Esophagus squamous epithelium (tissue), 5 donors: ENCODE results near the gene RERE. TPM values are rescaled to one million over a fixed set of nuclear protein-coding genes. Genes with fewer than 3 reads are reported as not detected.

Experiments used
- DNase-seq: peaks from one replicate; lab custom pipeline; 2025; lab: John Stamatoyannopoulos, UW
- H3K27ac ChIP-seq, 4 donors: fragments of 200-600 bp; sonication (generic); one replicate each; pipeline ENCODE4 v1.5.1; 2016 to 2019; ENCODE audit warnings: mild to moderate bottlenecking in 1 of 4
- H3K27me3 ChIP-seq, 4 donors: fragments of 200-600 bp; sonication (generic); 1 replicate in 3 of 4; 2 replicates in 1 of 4; pipeline versions ENCODE4 v1.5.1 to v1.6.0; 2017 to 2021; ENCODE audit warnings: antibody characterized with exemption in 1 of 4
- H3K36me3 ChIP-seq, 3 donors: fragments of 200-600 bp; sonication (generic); one replicate each; pipeline ENCODE4 v1.5.1; 2016 to 2019
- H3K4me1 ChIP-seq, 3 donors: fragments of 200-600 bp; sonication (generic); one replicate each; pipeline ENCODE4 v1.5.1; 2017 to 2019
- H3K4me3 ChIP-seq, 4 donors: fragments of 200-600 bp; sonication (generic); 1 replicate in 3 of 4; 2 replicates in 1 of 4; pipeline ENCODE4 v1.5.1; 2016 to 2019; ENCODE audit warnings: mild to moderate bottlenecking in 2 of 4, moderate library complexity in 1 of 4
- H3K9me3 ChIP-seq, 3 donors: fragments of 200-600 bp; sonication (generic); one replicate each; pipeline ENCODE4 v1.5.1; 2016 to 2019
- CTCF ChIP-seq, 6 experiments: fragments of 450-650 bp in 4 of 6; fragments of 200-600 bp in 2 of 6; sonication (generic) in 2 of 6; IDR thresholded peaks; one replicate each; pipeline ENCODE4 v1.5.1; 2016 to 2019; ENCODE audit warnings: antibody characterized with exemption in 6 of 6, mild to moderate bottlenecking in 4 of 6, moderate library complexity in 4 of 6
- POLR2A ChIP-seq, 4 donors: fragments of 450-650 bp; IDR thresholded peaks; one replicate each; pipeline ENCODE4 v1.6.1; 2017; ENCODE audit warnings: antibody characterized with exemption in 4 of 4, mild to moderate bottlenecking in 4 of 4, moderate library complexity in 3 of 4
- WGBS, 2 donors: methylation state at CpG; one replicate each; pipeline ENCODE4 v1.1.5; 2018; 5-methylcytosine and 5-hydroxymethylcytosine counted together
- intact Hi-C: fragments of 100-400 bp; cut with DNase I; formaldehyde crosslinking; loops from one replicate; pipeline ENCODE4 v1.15.0; 2022
- total RNA-seq, 4 donors: library from RNA; depleted of rRNA; stranded (reverse); fragments of >200 nt; gene quantifications; one replicate each; pipeline ENCODE4 v1.1.0, GENCODE V29; 2016
- donor health status: DM: yes; HTN: yes; CAD: no.

RERE gene
- total RNA-seq, 4 donors from 2014 or later = 27.5 to 56.6 (median 32.1) TPM

GRCh38 chr1:8721679-8722324 is 95.6 kb downstream of the RERE start:
- H3K27ac ChIP-seq = no peak overlapping the region
- H3K36me3 ChIP-seq = no peaks in the 10 kb centered on the region
- H3K4me1 ChIP-seq = peaks cover 0 to 20% (median 5%) of the 10 kb centered on the region in 3 donors
- no peak for DNase-seq
- no peaks in the 10 kb centered on the region for H3K9me3 ChIP-seq
- intact Hi-C loops = loop anchor here (10.0 kb wide), 1 partner anchor 123 kb away; no protein-coding TSS in a partner anchor
- 87 to 89% methylated on average over 4 of the region's 4 CpGs for WGBS, 2 donors
- no peaks in the 10 kb centered on the region for H3K27me3 ChIP-seq
- TF ChIP-seq CTCF (IDR thresholded peaks at IDR 0.05) (no peak), POLR2A (IDR thresholded peaks at IDR 0.05) (no peak)
- H3K4me3 ChIP-seq = no peak overlapping the region

GRCh38 chr1:8720347-8720746 is 97.1 kb downstream of the RERE start:
- Histone ChIP-seq H3K4me1 (peaks cover 0 to 10% (median 0%) of the 10 kb centered on the region in 3 donors), H3K9me3 (no peaks in the 10 kb centered on the region), H3K27me3 (no peaks in the 10 kb centered on the region), H3K36me3 (no peaks in the 10 kb centered on the region), H3K27ac (no peak overlapping the region), H3K4me3 (no peak overlapping the region)
- 91 to 96% methylated on average over 8 of the region's 8 CpGs for WGBS, 2 donors
- TF ChIP-seq POLR2A (IDR thresholded peaks at IDR 0.05) (no peak), CTCF (IDR thresholded peaks at IDR 0.05) (no peak)
- DNase-seq = no peak
- intact Hi-C loops = loop anchor here (10.0 kb wide), 1 partner anchor 124 kb away; no protein-coding TSS in a partner anchor

GRCh38 chr1:8718850-8719361 is 98.5 kb downstream of the RERE start:
- no peaks in the 10 kb centered on the region for H3K36me3 ChIP-seq
- peaks cover 0 to 10% (median 0%) of the 10 kb centered on the region in 3 donors for H3K4me1 ChIP-seq
- DNase-seq = no peak
- no peak overlapping the region for H3K4me3 ChIP-seq
- H3K27ac ChIP-seq = no peak overlapping the region
- no peaks in the 10 kb centered on the region for H3K9me3 ChIP-seq
- TF ChIP-seq CTCF (IDR thresholded peaks at IDR 0.05) (peak in 3 of 6 experiments; percentile 5 to 32 (median 8)), POLR2A (IDR thresholded peaks at IDR 0.05) (no peak)
- intact Hi-C loops = no loop called here
- WGBS, 2 donors = 51 to 72% methylated on average over 3 of the region's 3 CpGs
- H3K27me3 ChIP-seq = no peaks in the 10 kb centered on the region

- intact Hi-C loops = no loop called here
- WGBS, 2 donors = 61 to 72% methylated on average over 3 of the region's 3 CpGs
- H3K4me1 ChIP-seq = peaks cover 13 to 25% (median 13%) of the 10 kb centered on the region in 3 donors
Observed at GRCh38 chr1:8717148-8717547, 100.3 kb downstream of the RERE start.

More at GRCh38 chr1:8717148-8717547, 100.3 kb downstream of the RERE start:
- no peaks in the 10 kb centered on the region for H3K36me3 ChIP-seq
- H3K27me3 ChIP-seq = no peaks in the 10 kb centered on the region
- DNase-seq = no peak
- no peaks in the 10 kb centered on the region for H3K9me3 ChIP-seq
- no peak for TF ChIP-seq CTCF (IDR thresholded peaks at IDR 0.05)
- no peak for TF ChIP-seq POLR2A (IDR thresholded peaks at IDR 0.05)
- H3K27ac ChIP-seq = no peak overlapping the region
- H3K4me3 ChIP-seq = no peak overlapping the region
